HCT116 (cell line): ENCODE results near the gene ALDH1A1.

ENCODE experiments used
- CTCF ChIP-seq, 3 experiments: fragments of 200-600 bp in 1 of 3; sonication (generic) in 1 of 3; IDR thresholded peaks in 2 of 3; conservative IDR thresholded peaks in 1 of 3; 2 replicates each; pipeline ENCODE4 v1.5.1; 2012 to 2017; ENCODE audit warnings: low read depth in 2 of 3, low read length in 2 of 3, antibody characterized with exemption in 1 of 3, borderline replicate concordance in 1 of 3, control low read depth in 1 of 3, mild to moderate bottlenecking in 1 of 3, mixed read lengths in 1 of 3, mixed run types in 1 of 3, moderate library complexity in 1 of 3; ENCODE audit not compliant: insufficient read depth in 1 of 3
- EGR1 ChIP-seq: IDR thresholded peaks from 2 replicates; pipeline ENCODE4 v1.6.1; 2012; ENCODE audit warnings: low read depth
- EZH2 ChIP-seq: fragments of 200-600 bp; sonication (generic); IDR thresholded peaks from 2 replicates; pipeline ENCODE4 v1.6.1; 2017; ENCODE audit warnings: antibody characterized with exemption, mixed run types
- EZH2phosphoT487 ChIP-seq: fragments of 200-600 bp; IDR thresholded peaks from 2 replicates; pipeline ENCODE4 v1.6.1; 2018; ENCODE audit warnings: antibody characterized with exemption, borderline replicate concordance
- MAX ChIP-seq: IDR thresholded peaks from 2 replicates; pipeline ENCODE4 v1.6.1; 2012
- POLR2A ChIP-seq: IDR thresholded peaks from 2 replicates; pipeline ENCODE4 v1.7.0; 2011; ENCODE audit warnings: borderline replicate concordance; ENCODE audit not compliant: insufficient read depth, insufficient read length; ENCODE audit errors: extremely low read depth
- POLR2AphosphoS5 ChIP-seq: IDR thresholded peaks from 2 replicates; pipeline ENCODE4 v1.6.1; 2011; ENCODE audit warnings: mild to moderate bottlenecking, low read depth, low read length, moderate library complexity
- SIN3A ChIP-seq: IDR thresholded peaks from 2 replicates; pipeline ENCODE4 v1.6.1; 2012; ENCODE audit warnings: low read depth
- TCF7L2 ChIP-seq: IDR thresholded peaks from 2 replicates; pipeline ENCODE4 v1.7.0; 2011; ENCODE audit warnings: borderline replicate concordance, inconsistent platforms; ENCODE audit not compliant: insufficient read depth, insufficient read length; ENCODE audit errors: extremely low read depth
- ZNF274 ChIP-seq: fragments of 200-500 bp; sonication (Bioruptor generic); IDR thresholded peaks from 2 replicates; pipeline ENCODE4 v1.6.1; 2014; ENCODE audit warnings: mild to moderate bottlenecking, low read depth, low read length, inconsistent platforms

- TF ChIP-seq ZNF274: no peak
- TF ChIP-seq CTCF (IDR thresholded peaks at IDR 0.05 in 2 of 3, conservative IDR thresholded peaks at IDR 0.05 in 1 of 3; ENCODE audit: borderline replicate concordance in 1 of 3, insufficient read depth in 1 of 3, low read depth in 2 of 3, low read length in 2 of 3): no peak
- TF ChIP-seq TCF7L2: no peak
- no peak for TF ChIP-seq SIN3A
- TF ChIP-seq POLR2A: no peak
- no peak for TF ChIP-seq POLR2AphosphoS5
- TF ChIP-seq EZH2: no peak
- TF ChIP-seq EZH2phosphoT487: no peak
- no peak for TF ChIP-seq EGR1
- TF ChIP-seq MAX: no peak
Measured at GRCh38 chr9:72857624-72857996, 95.2 kb downstream of the ALDH1A1 start.
